CD4-positive, alpha-beta T cell treated with Interleukin-6 for 4 hours (primary cell): ENCODE results near the gene PSMB9.
"Not testable (repeated sequence)": the region's sequence is repeated elsewhere in the genome, so short reads cannot be mapped to it uniquely, and the experiment has no call there.

Experiments used
- DNase-seq: peaks from one replicate; pipeline ENCODE4 v3.0.0-alpha.2; 2020; ENCODE audit warnings: mixed read lengths

The PSMB9 gene

DNA sequence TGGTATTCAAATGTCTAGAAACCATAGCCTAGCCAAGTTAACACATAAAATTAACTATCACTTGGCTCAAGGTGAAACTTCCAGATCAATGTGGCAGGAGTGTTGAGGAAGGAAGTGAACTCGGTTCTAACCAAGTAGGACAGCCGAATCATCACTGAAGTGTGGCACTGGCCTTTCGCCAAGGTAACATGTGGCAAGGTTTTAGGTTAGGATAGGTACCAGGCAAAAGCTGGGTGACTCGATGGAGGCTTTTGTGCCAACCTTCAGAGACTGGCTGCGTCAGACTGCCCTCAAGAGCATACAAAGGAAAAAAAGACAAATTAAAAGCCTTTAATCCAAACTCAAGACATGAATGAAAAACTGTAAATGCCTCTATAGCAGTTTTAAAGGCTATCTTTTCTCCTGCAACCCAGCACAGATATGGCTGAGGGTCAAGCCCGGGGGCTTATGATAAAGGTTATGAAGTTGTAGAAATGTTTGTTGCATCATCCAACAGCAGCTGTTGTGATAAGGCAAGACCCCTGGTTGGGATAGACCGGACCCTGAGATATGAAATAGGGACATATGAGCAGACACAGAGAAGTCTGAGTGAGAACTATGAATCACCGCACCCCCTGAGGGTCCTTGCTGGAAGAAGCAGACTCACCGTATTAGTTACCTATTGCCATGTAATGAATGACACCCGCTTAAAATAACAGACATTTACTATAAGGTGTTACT lies 11.9 kb downstream of the PSMB9 start:
- DNase-seq = no peak

DNA sequence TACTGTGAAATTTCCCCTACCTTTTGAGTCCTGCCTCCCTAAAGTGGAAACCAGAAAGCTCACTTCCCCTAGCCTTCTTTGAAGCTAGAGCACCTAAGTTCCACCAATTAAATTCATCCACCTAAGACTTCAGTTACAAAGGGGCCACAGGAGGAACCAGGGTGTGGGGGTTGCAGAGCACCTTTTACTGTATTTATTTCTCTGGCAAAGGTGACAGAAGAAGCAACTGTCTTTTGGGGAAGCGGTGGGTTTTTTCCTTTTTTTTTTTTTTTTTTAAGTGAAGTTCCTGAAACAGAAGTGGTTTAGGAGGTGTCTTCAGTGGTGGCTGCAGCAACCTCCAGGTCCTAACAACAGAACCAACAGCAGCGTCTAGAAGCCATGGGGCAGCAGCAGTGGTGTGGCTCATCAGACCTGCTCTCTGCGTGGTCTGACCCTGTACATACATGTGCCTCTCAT lies 13.1 kb downstream of the PSMB9 start:
- DNase-seq = no peak

DNA sequence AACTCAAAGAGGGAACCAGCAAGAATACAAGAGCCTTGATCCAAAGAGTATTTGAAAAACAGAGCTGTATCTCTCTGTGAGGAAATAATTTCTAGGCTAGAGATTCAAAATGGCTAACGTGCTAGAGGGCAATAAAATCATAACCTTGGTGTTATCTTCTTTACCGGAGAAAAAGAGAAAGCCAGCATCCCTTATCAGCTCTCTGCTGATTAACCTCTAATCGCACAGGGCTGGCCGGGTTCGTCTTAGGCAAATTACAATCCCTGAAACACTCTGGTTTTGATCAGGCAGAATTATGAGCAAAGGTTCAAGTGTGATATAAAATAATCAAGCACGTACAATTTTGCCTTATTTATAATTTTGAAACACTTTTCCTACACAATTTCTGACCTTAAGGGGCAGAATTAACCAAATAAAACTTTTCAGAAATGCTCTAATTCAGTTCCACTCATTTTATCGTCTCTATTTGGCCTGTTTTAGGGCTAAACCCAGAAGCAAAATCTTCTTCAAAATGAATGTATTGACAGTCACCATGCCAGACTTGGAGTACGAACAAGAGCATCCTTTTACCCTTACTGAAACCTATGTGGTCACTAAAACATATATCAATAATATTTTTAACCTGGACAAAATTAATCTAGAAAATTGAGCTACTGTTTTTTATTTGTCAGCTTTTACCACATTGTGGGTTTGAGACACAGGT lies 13.7 kb downstream of the PSMB9 start:
- no peak for DNase-seq

DNA sequence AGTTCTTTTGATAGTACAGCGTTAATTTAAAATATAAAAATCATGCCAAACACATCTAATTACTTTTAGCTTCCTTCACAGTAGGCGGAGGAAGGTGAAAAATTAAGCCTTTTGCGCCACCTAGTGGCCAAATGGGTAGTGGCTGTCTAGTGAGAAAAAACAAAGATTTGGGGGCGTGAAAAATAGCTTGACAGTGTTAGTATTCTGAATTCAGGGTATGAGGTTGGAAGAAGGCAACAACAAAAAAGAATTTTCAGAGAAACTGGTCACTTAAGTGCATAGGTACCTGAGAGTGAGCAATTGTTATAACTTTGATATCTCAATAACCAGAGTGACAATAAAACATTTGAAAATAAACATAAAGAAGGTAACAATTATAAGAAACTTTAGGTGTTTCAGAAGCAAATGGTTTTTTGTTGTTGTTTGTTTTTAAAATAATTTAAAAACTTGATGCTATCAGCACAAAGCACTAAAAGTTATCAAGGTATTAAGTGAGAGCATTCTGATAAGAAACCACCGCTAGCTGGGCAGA lies 14.3 kb downstream of the PSMB9 start:
- DNase-seq = peak; percentile 92

DNA sequence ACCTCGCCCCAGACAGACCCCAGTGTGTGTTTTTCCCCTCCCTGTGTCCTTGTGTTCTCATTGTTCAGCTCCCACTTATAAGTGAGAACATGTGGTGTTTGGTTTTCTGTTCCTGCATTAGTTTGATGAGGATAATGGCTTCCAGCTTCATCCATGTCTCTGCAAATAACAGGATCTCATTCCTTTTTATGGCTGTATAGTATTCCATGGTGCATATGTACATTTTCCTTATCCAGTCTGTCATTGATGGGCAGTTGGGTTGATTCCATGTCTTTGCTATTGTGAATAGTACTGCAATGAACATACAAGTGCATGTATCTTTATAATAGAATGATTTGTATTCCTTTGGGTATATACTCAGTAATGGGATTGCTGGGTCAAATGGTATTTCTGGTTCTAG lies 20.0 kb downstream of the PSMB9 start:
- DNase-seq = not testable (repeated sequence)

DNA sequence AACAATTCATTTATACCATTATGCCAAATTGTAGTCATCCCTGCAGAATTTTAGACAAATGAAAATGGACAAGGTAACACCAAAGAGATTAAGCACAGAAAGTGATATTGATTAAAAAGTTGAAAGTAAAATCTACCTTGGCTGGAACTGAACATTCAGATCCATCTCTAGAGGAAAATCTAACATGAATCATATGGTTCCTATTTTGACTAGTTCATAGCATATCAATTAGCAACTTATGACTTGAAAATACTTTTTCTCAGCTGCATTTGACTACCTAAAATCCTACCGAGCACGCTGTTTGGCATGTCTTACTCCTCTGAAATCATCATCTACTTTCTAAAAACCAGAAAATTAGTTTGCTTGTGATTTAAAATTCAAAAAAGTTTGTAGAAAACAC lies 22.6 kb downstream of the PSMB9 start:
- DNase-seq = no peak

DNA sequence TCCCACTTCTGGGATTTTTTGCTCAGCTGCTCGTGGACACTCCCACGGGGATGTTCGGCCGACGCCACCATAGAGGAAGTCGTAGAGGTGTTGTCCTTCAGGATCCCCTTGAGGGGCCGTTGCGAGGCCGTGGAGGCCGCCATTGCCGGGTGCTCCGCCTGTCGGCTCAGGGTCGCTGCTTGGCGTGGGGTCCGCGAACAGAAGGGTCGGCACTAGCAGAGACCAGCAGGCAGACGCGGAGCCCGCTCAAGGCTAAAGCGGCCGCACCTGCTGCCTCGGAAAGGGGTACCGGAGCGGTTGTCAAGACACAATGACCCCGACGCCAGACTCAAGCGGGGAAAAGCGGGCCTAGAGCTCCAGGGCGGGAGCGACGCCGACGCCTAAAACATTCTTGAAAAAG lies 25.7 kb downstream of the PSMB9 start:
- no peak for DNase-seq

DNA sequence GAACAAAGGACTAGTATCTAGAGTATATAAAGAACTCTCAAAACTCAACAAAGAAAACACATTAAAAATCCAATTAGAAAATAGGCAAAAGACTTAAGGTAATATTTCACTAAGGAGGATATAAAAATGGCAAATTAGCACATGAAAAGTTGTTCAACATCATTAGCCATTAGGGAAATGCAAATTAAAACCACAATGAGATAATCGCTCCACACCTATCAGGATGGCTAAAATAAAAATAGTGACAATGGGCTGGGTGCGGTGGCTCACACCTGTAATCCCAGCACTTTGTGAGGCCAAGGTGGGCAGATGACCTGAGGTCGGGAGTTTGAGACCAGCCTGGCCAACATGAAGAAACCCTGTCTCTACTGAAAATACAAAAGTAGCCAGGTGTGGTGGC lies 27.0 kb downstream of the PSMB9 start:
- not testable (repeated sequence) for DNase-seq

DNA sequence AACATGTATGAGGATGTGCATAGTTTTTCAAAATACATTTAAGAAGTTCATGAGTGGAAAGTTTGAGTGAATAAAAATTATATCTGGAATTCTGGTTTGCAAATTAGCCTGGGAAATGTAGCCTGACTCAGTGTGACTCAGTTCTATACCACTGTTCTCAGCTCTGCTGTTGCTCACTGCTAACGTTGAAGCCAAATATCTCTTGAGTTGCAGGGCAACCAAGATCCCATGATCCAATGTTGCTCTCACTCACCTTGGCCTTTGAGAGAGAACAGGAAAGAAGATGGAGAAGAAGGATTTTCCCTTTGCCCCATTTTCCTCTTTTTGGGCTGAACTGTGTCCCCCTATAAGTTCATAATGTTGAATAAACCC lies 28.9 kb downstream of the PSMB9 start:
- DNase-seq = no peak

DNA sequence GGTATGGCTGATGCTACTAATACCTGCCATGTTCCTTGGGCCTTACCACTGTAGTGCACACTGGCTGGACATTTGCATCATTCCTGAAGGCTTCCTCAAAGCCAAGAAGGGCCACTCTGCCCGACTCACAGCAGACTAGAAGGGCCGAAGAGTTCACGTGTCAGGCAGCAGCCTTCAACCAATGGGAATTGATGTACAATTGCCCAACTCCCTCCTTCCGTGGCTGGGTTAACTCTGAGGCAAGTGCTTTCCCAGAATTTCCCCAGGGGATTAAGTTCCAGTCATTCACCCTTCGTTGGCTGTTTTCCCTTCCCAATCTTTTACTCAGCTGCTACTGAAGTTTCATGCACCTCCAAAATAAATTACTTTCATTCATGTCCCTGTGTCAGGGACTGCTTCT lies 29.8 kb downstream of the PSMB9 start:
- no peak for DNase-seq

DNA sequence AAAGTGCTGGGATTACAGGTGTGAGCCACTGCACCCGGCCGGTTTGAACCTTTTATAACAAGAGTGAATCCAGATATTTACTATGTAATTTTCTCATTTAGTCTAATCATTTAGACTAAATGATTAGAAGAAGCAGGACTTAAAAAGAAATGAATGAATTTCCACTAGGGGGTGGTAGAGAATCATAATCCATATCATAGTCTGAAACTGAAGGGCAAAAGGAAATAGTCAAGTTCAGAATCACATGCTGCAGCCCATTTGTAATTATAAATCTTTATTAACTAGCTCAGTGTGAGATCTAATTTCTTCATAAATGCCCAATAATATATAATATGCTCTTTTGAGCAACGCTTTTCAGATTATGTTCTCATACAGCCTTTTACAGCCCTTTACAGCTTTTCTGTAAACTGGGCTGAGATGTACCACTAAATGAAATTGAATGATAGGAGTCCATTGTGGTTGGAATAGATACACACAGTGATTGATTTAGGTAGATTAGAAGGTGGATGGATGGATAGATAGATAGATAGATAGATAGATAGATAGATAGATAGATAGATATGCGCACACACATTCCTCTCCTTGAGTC lies 31.8 kb downstream of the PSMB9 start:
- DNase-seq = no peak

DNA sequence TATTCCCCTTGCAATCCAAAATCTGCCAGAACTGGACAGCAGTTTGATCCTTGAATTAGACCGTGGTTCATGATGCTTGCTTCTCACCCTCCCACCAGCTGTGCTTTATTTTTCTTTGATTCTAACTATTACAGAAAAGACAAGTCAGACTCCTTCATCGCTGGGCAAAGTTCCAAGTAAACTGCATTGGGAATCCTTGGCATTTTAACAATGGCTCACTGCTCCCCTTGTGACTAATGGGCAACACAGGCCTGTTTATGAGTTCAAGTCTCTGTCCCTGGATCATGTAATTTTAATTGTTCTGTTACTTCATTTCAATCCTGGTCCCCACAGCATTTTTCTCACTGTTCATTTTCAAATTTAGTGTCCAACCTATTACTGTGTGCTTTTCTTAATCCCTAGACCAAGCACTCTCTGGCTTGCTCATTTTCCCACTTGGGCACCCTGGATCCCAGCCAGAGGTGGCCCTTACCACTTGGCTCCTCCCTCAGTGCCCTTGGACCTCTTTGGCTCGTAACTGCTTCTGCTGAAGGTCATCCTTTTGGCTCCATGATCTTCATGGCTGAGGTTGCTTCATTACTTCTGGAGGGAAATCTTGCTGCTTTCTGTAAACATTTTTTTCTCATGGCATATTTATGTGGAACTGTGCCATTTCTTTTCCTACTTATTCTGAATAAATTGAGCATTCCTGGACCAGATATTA lies 32.8 kb downstream of the PSMB9 start:
- DNase-seq = no peak

DNA sequence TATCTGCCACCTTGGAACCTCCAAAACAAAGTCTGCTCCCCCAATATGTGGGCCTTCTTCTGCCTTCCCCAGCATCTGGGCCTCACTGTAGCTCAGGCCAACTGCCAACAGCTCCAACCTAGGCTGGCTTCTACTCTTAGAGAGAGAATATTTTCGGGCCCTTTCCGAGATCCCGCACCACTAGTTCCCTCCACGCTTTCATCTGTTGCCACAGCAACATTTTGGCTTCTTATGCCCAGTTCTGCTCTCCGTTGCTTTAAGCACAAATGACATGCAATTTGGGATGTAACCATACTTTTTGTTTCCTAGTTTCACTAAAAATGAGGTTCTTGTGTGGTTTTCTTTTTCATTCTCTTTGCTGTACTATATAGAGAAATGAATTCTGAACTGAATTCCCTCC lies 33.6 kb downstream of the PSMB9 start:
- no peak for DNase-seq

DNA sequence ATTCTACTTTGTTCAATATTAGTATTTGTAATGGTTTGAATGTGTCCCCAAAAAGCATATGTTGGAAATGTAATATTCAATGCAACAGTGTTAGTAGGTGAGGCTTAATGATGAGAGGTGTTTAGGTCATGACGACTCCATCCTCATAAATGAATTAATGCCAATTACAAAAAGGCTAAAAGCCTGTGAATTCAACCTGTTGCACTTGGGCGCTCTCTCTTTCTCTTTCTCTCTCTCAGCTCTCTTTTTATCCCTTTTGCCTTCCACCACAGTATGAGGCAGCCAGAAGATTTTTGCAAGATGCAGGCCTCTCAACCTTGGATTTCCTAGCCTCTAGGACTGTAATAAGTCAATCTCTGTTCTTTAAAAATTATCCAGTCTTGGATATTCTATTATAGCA lies 34.6 kb downstream of the PSMB9 start:
- no peak for DNase-seq

DNA sequence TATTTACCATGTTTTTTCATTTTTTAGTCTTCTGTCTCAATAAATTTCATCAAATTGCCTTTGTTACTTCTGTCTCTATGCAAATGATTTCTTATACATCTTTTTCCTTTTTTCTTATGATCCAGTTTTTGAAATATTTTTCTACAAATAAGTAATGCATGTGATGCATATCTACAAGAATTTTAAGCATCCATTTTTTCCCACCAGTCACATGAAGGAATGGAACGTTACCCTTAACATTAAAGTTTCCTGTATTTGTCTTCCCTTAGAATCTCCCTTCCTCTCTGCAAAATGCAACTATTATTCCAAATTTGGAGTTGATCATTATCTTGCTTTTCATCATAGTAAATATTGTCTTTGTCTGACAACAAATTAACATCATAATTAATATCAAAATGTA lies 35.5 kb downstream of the PSMB9 start:
- no peak for DNase-seq

DNA sequence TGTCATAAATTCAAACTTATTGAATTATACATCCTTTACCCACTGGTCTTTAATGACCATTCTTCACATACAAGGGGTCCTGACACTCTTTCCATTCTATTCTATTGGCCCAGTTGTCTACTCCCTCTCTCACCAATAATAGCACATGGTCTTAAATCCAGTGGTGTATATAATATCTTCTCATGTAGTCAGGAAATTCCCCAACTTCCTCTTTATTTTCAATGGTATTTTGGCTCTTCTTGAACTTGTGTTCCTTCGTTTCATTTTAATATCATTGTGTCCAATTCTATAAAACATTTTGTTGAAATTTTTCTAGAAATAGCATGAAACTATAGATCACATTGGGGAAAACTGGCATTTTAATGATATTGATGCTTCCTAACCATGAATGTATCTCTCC lies 36.8 kb downstream of the PSMB9 start:
- no peak for DNase-seq

DNA sequence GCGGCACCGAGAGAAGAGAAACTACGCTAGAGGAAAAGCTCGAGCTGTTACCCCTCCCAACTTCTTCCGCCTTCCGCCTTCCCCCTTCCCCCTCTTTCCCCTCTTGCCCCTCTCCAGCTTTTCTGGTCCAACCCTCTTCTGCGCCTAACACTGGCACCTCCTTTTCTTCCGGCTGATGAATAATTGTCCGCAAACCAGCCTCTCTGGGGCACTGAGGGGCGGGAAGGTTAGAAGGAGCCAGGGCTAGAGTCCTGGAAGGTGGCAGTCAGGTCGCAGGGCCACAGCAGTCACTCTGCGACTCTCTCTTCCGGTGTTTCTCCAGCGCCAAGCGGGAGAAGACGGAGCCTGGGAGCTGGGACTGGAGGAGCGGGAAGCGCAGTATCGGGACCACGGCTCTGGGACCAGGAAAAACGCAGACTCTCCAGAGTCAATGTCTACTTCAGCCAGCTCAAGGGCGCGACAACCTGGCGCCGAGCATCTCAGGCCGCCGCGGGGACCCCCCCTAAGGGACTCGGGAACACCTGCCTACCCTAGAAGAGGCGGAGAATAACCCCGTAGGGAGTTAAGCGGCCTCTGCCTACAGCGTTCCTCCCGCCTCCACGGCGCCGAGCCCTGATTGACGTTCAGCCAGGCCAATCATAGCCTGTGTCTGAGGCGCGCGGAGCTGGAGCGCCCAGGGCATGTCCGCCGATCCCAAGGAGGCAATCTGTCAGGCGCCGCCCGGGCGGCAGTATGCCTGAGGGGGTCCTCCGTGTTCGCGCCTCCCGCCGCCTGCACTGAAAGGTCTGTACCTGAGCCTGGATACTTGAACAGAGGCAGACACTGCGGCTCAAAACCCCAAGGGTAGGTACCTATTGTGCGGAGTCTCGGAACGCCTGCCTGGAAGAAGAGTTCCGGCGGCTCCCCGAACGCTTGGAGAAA lies 40.4 kb downstream of the PSMB9 start:
- peak; percentile 92 for DNase-seq

DNA sequence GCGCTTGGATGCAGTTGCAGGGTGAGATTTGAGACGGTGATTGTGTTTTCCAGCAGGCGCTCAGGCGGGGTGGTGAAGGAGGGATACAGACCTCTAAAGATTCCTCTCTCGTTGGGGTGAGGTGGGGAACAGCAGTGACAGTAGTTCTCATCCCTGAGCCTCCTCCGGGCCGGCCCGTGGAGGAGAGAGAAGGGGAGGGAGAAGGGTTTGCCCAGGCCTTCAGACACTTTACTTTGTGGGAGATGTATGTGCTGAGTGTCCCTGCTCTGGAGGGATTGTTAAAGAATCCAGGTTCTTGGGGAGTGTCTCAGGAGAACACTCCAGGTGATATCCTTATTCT lies 41.0 kb downstream of the PSMB9 start:
- no peak for DNase-seq

DNA sequence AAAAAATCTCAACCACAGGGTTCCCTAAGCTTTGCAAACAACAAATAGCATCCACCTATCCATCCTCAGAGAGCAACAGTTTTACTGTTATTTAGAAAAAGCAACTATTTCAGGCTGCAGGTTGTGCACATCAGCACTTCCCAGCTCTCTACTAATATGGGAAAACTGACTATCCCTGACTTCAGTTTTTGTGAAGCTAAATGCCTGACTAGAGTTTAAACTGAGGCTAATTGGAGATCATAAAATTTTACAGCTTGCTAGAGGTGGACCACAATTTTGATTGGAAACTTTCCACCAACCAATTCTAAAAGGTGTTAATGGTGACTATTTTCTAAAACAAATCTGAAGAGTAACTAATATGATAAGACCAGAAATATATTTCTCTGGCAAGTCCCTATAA lies 50.0 kb downstream of the PSMB9 start:
- DNase-seq = no peak

DNA sequence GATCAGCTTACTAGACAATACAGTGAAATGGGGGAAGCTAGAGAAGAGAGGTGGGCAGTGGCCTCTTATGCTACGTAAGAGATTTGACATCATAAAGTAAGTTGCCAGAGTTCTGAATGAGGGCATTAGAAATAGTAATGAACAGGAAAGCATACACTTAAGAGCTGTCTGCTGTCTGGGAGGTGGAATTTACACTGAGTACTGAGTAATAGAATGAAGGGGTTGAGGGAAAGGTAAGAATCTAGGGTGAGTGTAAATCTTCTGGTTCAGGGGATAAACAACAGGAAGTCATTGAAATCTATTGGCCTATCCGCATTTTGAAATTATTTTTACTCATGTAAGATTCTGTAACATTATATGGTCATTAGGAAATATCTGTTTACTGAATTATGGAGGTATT lies 51.1 kb downstream of the PSMB9 start:
- DNase-seq = no peak

DNA sequence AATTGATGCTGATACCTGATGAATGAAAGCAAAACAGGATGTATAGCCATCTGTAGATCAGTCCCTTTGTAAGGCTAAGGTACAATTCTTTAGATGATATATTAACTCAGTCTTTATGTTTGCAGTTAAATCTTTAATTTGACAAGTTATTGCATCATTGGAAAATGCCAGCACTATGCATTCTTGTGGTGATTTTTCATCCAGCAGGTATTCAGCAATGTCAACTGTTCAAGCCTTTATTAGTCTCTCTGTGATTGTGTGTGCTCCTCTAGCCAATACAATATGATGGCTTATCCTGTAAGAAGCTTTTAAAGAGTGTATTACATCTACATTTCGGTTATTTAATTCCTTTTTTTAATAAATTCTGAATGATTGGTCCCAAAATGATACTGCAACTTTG lies 52.5 kb downstream of the PSMB9 start:
- no peak for DNase-seq

DNA sequence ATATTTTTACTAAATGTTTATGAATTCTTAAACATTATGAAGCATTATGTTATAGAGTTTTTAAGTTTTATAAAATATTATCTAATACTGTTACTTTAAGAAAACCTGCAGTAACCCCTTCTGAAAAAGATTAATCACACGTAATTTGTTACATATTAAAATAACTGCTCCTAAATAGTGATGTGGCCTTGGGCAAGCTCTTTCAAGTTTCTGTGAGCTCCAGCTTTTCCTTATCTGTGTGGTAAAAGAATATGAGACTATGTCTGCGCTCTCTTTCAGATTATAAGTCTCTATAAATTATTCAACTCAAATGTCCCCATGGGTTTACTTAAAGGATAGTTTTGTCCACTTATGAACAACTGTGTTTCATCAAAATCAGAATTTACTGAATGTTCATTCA lies 54.9 kb downstream of the PSMB9 start:
- no peak for DNase-seq
